ENCODE data around the gene TSKS.

TSKS gene

GRCh38 chr19:49793561-49793840 is 30.4 kb upstream of the TSKS start:
- DNase-seq, result no peak

GRCh38 chr19:49792829-49793560 is 29.9 kb upstream of the TSKS start:
- no peak for DNase-seq

- no peak for DNase-seq
Measured at GRCh38 chr19:49791776-49792445, 28.8 kb upstream of the TSKS start.

GRCh38 chr19:49790866-49791265 is 27.8 kb upstream of the TSKS start:
- no peak for DNase-seq

GRCh38 chr19:49788857-49789256 is 25.8 kb upstream of the TSKS start:
- no peak for DNase-seq

GRCh38 chr19:49787746-49788145 is 24.6 kb upstream of the TSKS start:
- no peak for DNase-seq

GRCh38 chr19:49786376-49786820 is 23.3 kb upstream of the TSKS start:
- no peak for DNase-seq

GRCh38 chr19:49782515-49782914 is 19.4 kb upstream of the TSKS start:
- no peak for DNase-seq

GRCh38 chr19:49781394-49781793 is 18.3 kb upstream of the TSKS start:
- no peak for DNase-seq

GRCh38 chr19:49780861-49781260 is 17.8 kb upstream of the TSKS start:
- no peak for DNase-seq

GRCh38 chr19:49779731-49780555 is 16.8 kb upstream of the TSKS start:
- DNase-seq, result no peak

- no peak for DNase-seq
Measured at GRCh38 chr19:49776371-49776764, 13.3 kb upstream of the TSKS start.

GRCh38 chr19:49775742-49776370 is 12.8 kb upstream of the TSKS start:
- DNase-seq, result no peak

- DNase-seq, result no peak
Measured at GRCh38 chr19:49774969-49775368, 11.9 kb upstream of the TSKS start.

GRCh38 chr19:49773663-49774350 is 10.7 kb upstream of the TSKS start:
- DNase-seq, result no peak

GRCh38 chr19:49772850-49773432 is 9.8 kb upstream of the TSKS start:
- DNase-seq, result no peak

GRCh38 chr19:49771674-49772139 is 8.6 kb upstream of the TSKS start:
- DNase-seq, result no peak

GRCh38 chr19:49770529-49770928 is 7.4 kb upstream of the TSKS start:
- DNase-seq, result no peak

GRCh38 chr19:49767967-49768581 is 5.0 kb upstream of the TSKS start:
- DNase-seq, result no peak

GRCh38 chr19:49767381-49767780 is 4.3 kb upstream of the TSKS start:
- no peak for DNase-seq

- DNase-seq, result peak; percentile 67
Measured at GRCh38 chr19:49766930-49767299, 3.8 kb upstream of the TSKS start, which contains the start of gene AP2A1. Gene AP2A1 (plus strand): TSS chr19:49767001. CDS start chr19:49767134, 133 bp downstream.
